ENCODE data around the gene KIF14.

KIF14 gene

GRCh38 chr1:200665861-200666260 is 45.3 kb upstream of the KIF14 start:
- ChIA-PET CTCF (interaction anchor here (0.9 to 2.2 kb wide), 3 partner anchors 11 to 44 kb away, joined by 3 to 10 read pairs (median 3); no protein-coding TSS in a partner anchor), POLR2A (no interaction called here)
- DNase-seq (ENCODE audit: extremely low spot score): no peak
- TF ChIP-seq CTCF (IDR thresholded peaks at IDR 0.05; ENCODE audit: control extremely low read depth, extremely low read depth, low read depth, missing control alignments): no peak

GRCh38 chr1:200660719-200661118 is 40.2 kb upstream of the KIF14 start:
- ChIA-PET POLR2A (no interaction called here), CTCF (interaction anchor here (1.3 kb wide), 1 partner anchor 8 kb away, joined by 4 read pairs; no protein-coding TSS in a partner anchor)
- DNase-seq (ENCODE audit: extremely low spot score): no peak
- TF ChIP-seq CTCF (IDR thresholded peaks at IDR 0.05; ENCODE audit: control extremely low read depth, extremely low read depth, low read depth, missing control alignments): no peak

- ChIA-PET POLR2A (interaction anchor here (1.1 to 1.2 kb wide), 2 partner anchors 8 to 11 kb away, joined by 3 to 4 read pairs; partner anchors contain the start of gene DDX59), CTCF (interaction anchor here (0.8 to 1.4 kb wide), 2 partner anchors 9 to 10 kb away, joined by 3 to 4 read pairs; partner anchors contain the start of gene DDX59)
- no peak for TF ChIP-seq CTCF (IDR thresholded peaks at IDR 0.05; ENCODE audit: control extremely low read depth, extremely low read depth, low read depth, missing control alignments)
- no peak for DNase-seq (ENCODE audit: extremely low spot score)
Observed at GRCh38 chr1:200659269-200659668, 38.7 kb upstream of the KIF14 start.

GRCh38 chr1:200658037-200658818 is 37.7 kb upstream of the KIF14 start:
- CTCF ChIA-PET: interaction anchor here (0.8 to 1.4 kb wide), 3 partner anchors 8 to 17 kb away, joined by 3 to 4 read pairs (median 3); partner anchors contain the start of gene DDX59
- no peak for DNase-seq (ENCODE audit: extremely low spot score)
- no peak for TF ChIP-seq CTCF (IDR thresholded peaks at IDR 0.05; ENCODE audit: control extremely low read depth, extremely low read depth, low read depth, missing control alignments)
- POLR2A ChIA-PET: interaction anchor here (1.1 to 1.2 kb wide), 2 partner anchors 9 to 12 kb away, joined by 3 to 4 read pairs; partner anchors contain the start of gene DDX59

GRCh38 chr1:200654660-200655059 is 34.1 kb upstream of the KIF14 start:
- POLR2A ChIA-PET: no interaction called here
- peak; percentile 76 for DNase-seq (ENCODE audit: extremely low spot score)
- no peak for TF ChIP-seq CTCF (IDR thresholded peaks at IDR 0.05; ENCODE audit: control extremely low read depth, extremely low read depth, low read depth, missing control alignments)
- CTCF ChIA-PET: interaction anchor here (0.7 kb wide), 1 partner anchor 11 kb away, joined by 3 read pairs; no protein-coding TSS in a partner anchor

GRCh38 chr1:200653022-200653462 is 32.5 kb upstream of the KIF14 start:
- TF ChIP-seq CTCF (IDR thresholded peaks at IDR 0.05; ENCODE audit: control extremely low read depth, extremely low read depth, low read depth, missing control alignments): no peak
- ChIA-PET POLR2A (no interaction called here), CTCF (interaction anchor here (1.0 to 1.1 kb wide), 2 partner anchors 13 to 19 kb away, joined by 3 read pairs; no protein-coding TSS in a partner anchor)
- peak; percentile 39 for DNase-seq (ENCODE audit: extremely low spot score)
